HG02798 (cell line): ENCODE measurements around the gene CRYGS.
"Not testable (repeated sequence)": the region's sequence is repeated elsewhere in the genome, so short reads cannot be mapped to it uniquely, and the experiment has no call there.

Experiments used
- ATAC-seq: cut with Tn5 transposase; IDR thresholded peaks from one replicate; pipeline ENCODE4 v1.9.1; 2021; ENCODE audit warnings: mild to moderate bottlenecking; ENCODE audit not compliant: unreplicated experiment, poor library complexity

The CRYGS gene

GRCh38 chr3:186564586-186564985, 20.4 kb upstream of the CRYGS start:
- ATAC-seq: no peak

- no peak for ATAC-seq
Measured at GRCh38 chr3:186552408-186553031, 8.3 kb upstream of the CRYGS start.

GRCh38 chr3:186551387-186551786, 7.2 kb upstream of the CRYGS start:
- ATAC-seq: no peak

GRCh38 chr3:186549497-186549896, 5.3 kb upstream of the CRYGS start:
- no peak for ATAC-seq

GRCh38 chr3:186540835-186541226, 3.3 kb downstream of the CRYGS start:
- ATAC-seq: no peak

GRCh38 chr3:186540221-186540834, 3.9 kb downstream of the CRYGS start:
- peak; percentile 66 for ATAC-seq

- peak; percentile 39 for ATAC-seq
Measured at GRCh38 chr3:186538779-186539178, 5.4 kb downstream of the CRYGS start.

- no peak for ATAC-seq
Measured at GRCh38 chr3:186536883-186537844, 7.0 kb downstream of the CRYGS start.

- ATAC-seq: peak; percentile 82
Measured at GRCh38 chr3:186534113-186534669, 10.0 kb downstream of the CRYGS start.

GRCh38 chr3:186532598-186533072, 11.5 kb downstream of the CRYGS start:
- peak; percentile 47 for ATAC-seq

GRCh38 chr3:186531694-186532093, 12.5 kb downstream of the CRYGS start:
- not testable (repeated sequence) for ATAC-seq

GRCh38 chr3:186530415-186530814, 13.8 kb downstream of the CRYGS start:
- no peak for ATAC-seq

GRCh38 chr3:186529201-186529999, 14.8 kb downstream of the CRYGS start:
- ATAC-seq: no peak

- ATAC-seq: peak; percentile 44
Measured at GRCh38 chr3:186526256-186526606, 17.9 kb downstream of the CRYGS start.

GRCh38 chr3:186525369-186526255, 18.6 kb downstream of the CRYGS start:
- peak; percentile 24 for ATAC-seq

GRCh38 chr3:186524616-186525015, 19.6 kb downstream of the CRYGS start:
- no peak for ATAC-seq

- ATAC-seq: no peak
Measured at GRCh38 chr3:186523434-186523833, 20.7 kb downstream of the CRYGS start.

- ATAC-seq: no peak
Measured at GRCh38 chr3:186523022-186523421, 21.2 kb downstream of the CRYGS start.
